ENCODE results near the gene PLCB4.

Gene PLCB4

GRCh38 chr20:9517297-9518162 is 448.6 kb downstream of the PLCB4 start:
- no peak for DNase-seq (ENCODE audit: low read depth in 2 of 2)

GRCh38 chr20:9518576-9519175 is 449.8 kb downstream of the PLCB4 start:
- DNase-seq (ENCODE audit: low read depth in 2 of 2) = no peak

- DNase-seq (ENCODE audit: low read depth in 2 of 2) = no peak
These were observed 451.2 kb downstream of the PLCB4 start for GRCh38 chr20:9520086-9520485.

GRCh38 chr20:9523636-9524035 is 454.7 kb downstream of the PLCB4 start:
- DNase-seq (ENCODE audit: low read depth in 2 of 2) = no peak

Measured in stimulated activated CD4-positive, alpha-beta T cell treated with anti-CD3 and anti-CD28 coated beads, Interleukin-1b, Interleukin-23, amount 100 ng/mL, for 4 hours (primary cell).